CD4-positive, alpha-beta memory T cell (primary cell): ENCODE results near the gene ANO10. TPM values are rescaled to one million over a fixed set of nuclear protein-coding genes. Genes with fewer than 3 reads are reported as not detected.

Source experiments
- CTCF ChIA-PET: fragments of 350-600 bp; sonication (Branson Sonifier 250); formaldehyde crosslinking; loops from one replicate; lab custom pipeline; 2021; ENCODE audit warnings: inconsistent platforms; ENCODE audit not compliant: partially characterized antibody; lab: Charles Lee
- POLR2A ChIA-PET: fragments of 350-600 bp; sonication (Branson Sonifier 250); formaldehyde crosslinking; loops from one replicate; lab custom pipeline; 2021; ENCODE audit not compliant: partially characterized antibody; lab: Charles Lee
- DNase-seq, 5 donors: peaks; one replicate each; pipeline versions ENCODE4 v3.0.0 to v3.0.0-alpha.2; 2020 to 2022; ENCODE audit warnings: mixed read lengths in 1 of 5
- H3K27ac ChIP-seq: one replicate; pipeline ENCODE4 v1.7.0; 2013; ENCODE audit warnings: low read depth, low read length
- H3K27me3 ChIP-seq: 2 replicates; pipeline ENCODE4 v1.7.0; 2013; ENCODE audit warnings: mild to moderate bottlenecking, low read length, moderate library complexity; ENCODE audit not compliant: insufficient read depth
- H3K36me3 ChIP-seq: 2 replicates; pipeline ENCODE4 v1.7.0; 2013; ENCODE audit warnings: mild to moderate bottlenecking, low read length, moderate library complexity; ENCODE audit not compliant: insufficient read depth
- H3K4me1 ChIP-seq: 2 replicates; pipeline ENCODE4 v1.7.0; 2013; ENCODE audit warnings: mild to moderate bottlenecking, low read length, moderate library complexity; ENCODE audit not compliant: insufficient read depth
- H3K4me3 ChIP-seq, 2 donors: one replicate each; pipeline ENCODE4 v1.7.0; 2013; ENCODE audit warnings: low read length in 2 of 2, mild to moderate bottlenecking in 1 of 2
- H3K9me3 ChIP-seq, 2 donors: one replicate each; pipeline ENCODE4 v1.7.0; 2013; ENCODE audit warnings: low read length in 2 of 2, control low read depth in 1 of 2; ENCODE audit not compliant: control insufficient read depth in 1 of 2
- H3K27ac Mint-ChIP-seq, 7 donors: one replicate each; pipeline ENCODE4 v1.8.0; 2020 to 2021; ENCODE audit warnings: mixed read lengths in 7 of 7, mild to moderate bottlenecking in 6 of 7, inconsistent platforms in 3 of 7, moderate library complexity in 3 of 7
- H3K27me3 Mint-ChIP-seq, 2 donors: one replicate each; pipeline ENCODE4 v1.8.0; 2020 to 2021; ENCODE audit warnings: mixed read lengths in 2 of 2
- H3K36me3 Mint-ChIP-seq, 2 donors: one replicate each; pipeline ENCODE4 v1.8.0; 2020 to 2021; ENCODE audit warnings: mixed read lengths in 2 of 2, inconsistent platforms in 1 of 2, mild to moderate bottlenecking in 1 of 2
- H3K4me1 Mint-ChIP-seq, 4 donors: one replicate each; pipeline ENCODE4 v1.8.0; 2020 to 2021; ENCODE audit warnings: mixed read lengths in 4 of 4, mild to moderate bottlenecking in 1 of 4
- H3K4me3 Mint-ChIP-seq, 8 donors: one replicate each; pipeline ENCODE4 v1.8.0; 2020 to 2021; ENCODE audit warnings: mixed read lengths in 8 of 8, mild to moderate bottlenecking in 7 of 8, moderate library complexity in 6 of 8, inconsistent platforms in 3 of 8
- H3K9me3 Mint-ChIP-seq, 8 donors: one replicate each; pipeline ENCODE4 v1.8.0; 2020 to 2021; ENCODE audit warnings: mixed read lengths in 8 of 8, mild to moderate bottlenecking in 5 of 8, inconsistent platforms in 3 of 8, moderate library complexity in 1 of 8
- intact Hi-C: fragments of 100-400 bp; cut with micrococcal nuclease; formaldehyde crosslinking; loops from one replicate; pipeline ENCODE4 v1.15.1; 2023
- polyA plus RNA-seq, 2 donors: library from polyadenylated mRNA; unstranded; fragments of 300-500 nt; fragmentation: Illumina TruSeq; gene quantifications; one replicate each; pipeline ENCODE4 v1.2.3, GENCODE V29; 2021
- total RNA-seq, 2 experiments: library from RNA; stranded (reverse); gene quantifications; one replicate each; pipeline ENCODE4 v1.2.3, GENCODE V29; 2021

The ANO10 gene
- total and polyA plus RNA-seq, 4 experiments from 2014 or later: 8.6 to 9.9 (median 9.6) TPM

- H3K4me1 ChIP-seq: no peaks in the 10 kb centered on the region
- no peak overlapping the region for H3K27ac ChIP-seq
- H3K27ac Mint-ChIP-seq: no peak overlapping the region
- peaks cover 0 to 8% of the 10 kb centered on the region in 2 donors for H3K36me3 Mint-ChIP-seq
- H3K4me3 Mint-ChIP-seq: no peak overlapping the region
- no peak for DNase-seq
- no peaks in the 10 kb centered on the region for H3K9me3 ChIP-seq
- H3K36me3 ChIP-seq: no peaks in the 10 kb centered on the region
- intact Hi-C loops: no loop called here
- H3K4me3 ChIP-seq: no peak overlapping the region
- no peaks in the 10 kb centered on the region for H3K27me3 ChIP-seq
- POLR2A ChIA-PET: no interaction called here
- CTCF ChIA-PET: interaction anchor here (1.8 kb wide), 1 partner anchor 11 kb away, joined by 5 read pairs; no protein-coding TSS in a partner anchor
- H3K4me1 Mint-ChIP-seq: no peaks in the 10 kb centered on the region
- H3K9me3 Mint-ChIP-seq: peaks cover 0 to 7% (median 4%) of the 10 kb centered on the region in 8 donors
- H3K27me3 Mint-ChIP-seq: no peaks in the 10 kb centered on the region
These were observed 88.8 kb downstream of the ANO10 start for GRCh38 chr3:43533009-43533408.

- peaks cover 0 to 13% (median 9%) of the 10 kb centered on the region in 8 donors for H3K9me3 Mint-ChIP-seq
- POLR2A ChIA-PET: no interaction called here
- H3K4me1 Mint-ChIP-seq: no peaks in the 10 kb centered on the region
- peaks cover 0 to 1% of the 10 kb centered on the region in 2 donors for H3K27me3 Mint-ChIP-seq
- Histone ChIP-seq H3K27me3 (no peaks in the 10 kb centered on the region), H3K9me3 (no peaks in the 10 kb centered on the region), H3K27ac (no peak overlapping the region), H3K36me3 (no peaks in the 10 kb centered on the region), H3K4me1 (no peaks in the 10 kb centered on the region), H3K4me3 (no peak overlapping the region)
- H3K27ac Mint-ChIP-seq: no peak overlapping the region
- H3K36me3 Mint-ChIP-seq: peaks cover 0 to 14% of the 10 kb centered on the region in 2 donors
- peak overlapping the region in 1 of 8 donors; percentile 41 for H3K4me3 Mint-ChIP-seq
- CTCF ChIA-PET: no interaction called here
- DNase-seq: no peak
- intact Hi-C loops: no loop called here
These were observed 90.0 kb downstream of the ANO10 start for GRCh38 chr3:43531835-43532234.

- H3K27ac Mint-ChIP-seq: no peak overlapping the region
- H3K4me1 Mint-ChIP-seq: no peaks in the 10 kb centered on the region
- ChIA-PET POLR2A (no interaction called here), CTCF (interaction anchor here (1.4 kb wide), 1 partner anchor 14 kb away, joined by 5 read pairs; no protein-coding TSS in a partner anchor)
- Histone ChIP-seq H3K9me3 (no peaks in the 10 kb centered on the region), H3K36me3 (no peaks in the 10 kb centered on the region), H3K4me1 (no peaks in the 10 kb centered on the region), H3K27me3 (no peaks in the 10 kb centered on the region), H3K4me3 (no peak overlapping the region), H3K27ac (no peak overlapping the region)
- no peak for DNase-seq
- peaks cover 0 to 1% of the 10 kb centered on the region in 2 donors for H3K27me3 Mint-ChIP-seq
- intact Hi-C loops: no loop called here
- H3K4me3 Mint-ChIP-seq: no peak overlapping the region
- peaks cover 0 to 13% (median 9%) of the 10 kb centered on the region in 8 donors for H3K9me3 Mint-ChIP-seq
- peaks cover 0 to 18% of the 10 kb centered on the region in 2 donors for H3K36me3 Mint-ChIP-seq
These were observed 93.2 kb downstream of the ANO10 start for GRCh38 chr3:43528498-43529099.

GRCh38 chr3:43526956-43527355, 94.9 kb downstream of the ANO10 start:
- Mint-ChIP-seq H3K27ac (no peak overlapping the region), H3K4me1 (no peaks in the 10 kb centered on the region), H3K9me3 (peaks cover 0 to 13% (median 9%) of the 10 kb centered on the region in 8 donors), H3K36me3 (peaks cover under 1 to 20% of the 10 kb centered on the region in 2 donors), H3K4me3 (no peak overlapping the region), H3K27me3 (peaks cover 0 to 1% of the 10 kb centered on the region in 2 donors)
- no peaks in the 10 kb centered on the region for H3K9me3 ChIP-seq
- POLR2A ChIA-PET: no interaction called here
- H3K27ac ChIP-seq: no peak overlapping the region
- H3K27me3 ChIP-seq: no peaks in the 10 kb centered on the region
- intact Hi-C loops: no loop called here
- CTCF ChIA-PET: no interaction called here
- DNase-seq: no peak
- no peaks in the 10 kb centered on the region for H3K36me3 ChIP-seq
- no peak overlapping the region for H3K4me3 ChIP-seq
- H3K4me1 ChIP-seq: no peaks in the 10 kb centered on the region

GRCh38 chr3:43525941-43526607, 95.7 kb downstream of the ANO10 start:
- CTCF ChIA-PET: no interaction called here

GRCh38 chr3:43525386-43525785, 96.4 kb downstream of the ANO10 start:
- CTCF ChIA-PET: no interaction called here
- H3K27ac ChIP-seq: no peak overlapping the region
- no peaks in the 10 kb centered on the region for H3K4me1 ChIP-seq
- H3K4me1 Mint-ChIP-seq: no peaks in the 10 kb centered on the region
- H3K4me3 Mint-ChIP-seq: no peak overlapping the region
- H3K27me3 ChIP-seq: no peaks in the 10 kb centered on the region
- no peak overlapping the region for H3K27ac Mint-ChIP-seq
- intact Hi-C loops: no loop called here
- no peaks in the 10 kb centered on the region for H3K36me3 ChIP-seq
- H3K9me3 ChIP-seq: no peaks in the 10 kb centered on the region
- no peak overlapping the region for H3K4me3 ChIP-seq
- no peak for DNase-seq
- POLR2A ChIA-PET: no interaction called here
- H3K9me3 Mint-ChIP-seq: peaks cover 0 to 20% (median 9%) of the 10 kb centered on the region in 8 donors
- H3K36me3 Mint-ChIP-seq: peaks cover 7 to 23% of the 10 kb centered on the region in 2 donors
- H3K27me3 Mint-ChIP-seq: peaks cover 0 to 1% of the 10 kb centered on the region in 2 donors

More at GRCh38 chr3:43525941-43526607, 95.7 kb downstream of the ANO10 start:
- Mint-ChIP-seq H3K4me1 (no peaks in the 10 kb centered on the region), H3K9me3 (peaks cover 0 to 16% (median 9%) of the 10 kb centered on the region in 8 donors), H3K27ac (no peak overlapping the region), H3K36me3 (peaks cover 6 to 23% of the 10 kb centered on the region in 2 donors), H3K27me3 (peaks cover 0 to 1% of the 10 kb centered on the region in 2 donors), H3K4me3 (no peak overlapping the region)
- H3K4me3 ChIP-seq: no peak overlapping the region
- no peak for DNase-seq
- POLR2A ChIA-PET: no interaction called here
- H3K36me3 ChIP-seq: no peaks in the 10 kb centered on the region
- H3K9me3 ChIP-seq: no peaks in the 10 kb centered on the region
- no peak overlapping the region for H3K27ac ChIP-seq
- H3K27me3 ChIP-seq: no peaks in the 10 kb centered on the region
- no peaks in the 10 kb centered on the region for H3K4me1 ChIP-seq
- intact Hi-C loops: no loop called here

- Mint-ChIP-seq H3K36me3 (peaks cover 16 to 36% of the 10 kb centered on the region in 2 donors), H3K27ac (no peak overlapping the region), H3K4me1 (no peaks in the 10 kb centered on the region), H3K9me3 (peaks cover 0 to 37% (median 26%) of the 10 kb centered on the region in 8 donors), H3K4me3 (no peak overlapping the region), H3K27me3 (peaks cover 0 to 1% of the 10 kb centered on the region in 2 donors)
- Histone ChIP-seq H3K36me3 (no peaks in the 10 kb centered on the region), H3K9me3 (no peaks in the 10 kb centered on the region), H3K4me3 (no peak overlapping the region), H3K27me3 (no peaks in the 10 kb centered on the region), H3K4me1 (no peaks in the 10 kb centered on the region), H3K27ac (no peak overlapping the region)
- CTCF ChIA-PET: interaction anchor here (0.8 kb wide), 1 partner anchor 177 kb away, joined by 3 read pairs; no protein-coding TSS in a partner anchor
- intact Hi-C loops: no loop called here
- POLR2A ChIA-PET: no interaction called here
- peak in 1 of 5 donors; percentile 21 for DNase-seq
These were observed 98.3 kb downstream of the ANO10 start for GRCh38 chr3:43523454-43524053.
